Ovary (tissue), 9 donors: Measurements from ENCODE around the gene DNMT3A. TPM values are rescaled to one million over a fixed set of nuclear protein-coding genes. Genes with fewer than 3 reads are reported as not detected.

Source experiments
- DNase-seq, 5 donors: peaks; one replicate each; pipeline ENCODE4 v3.0.0-alpha.2; 2019 to 2020
- H3K27ac ChIP-seq, 2 donors: fragments of 200-600 bp; one replicate each; pipeline versions ENCODE4 v1.5.1 to v1.8.0; 2019 to 2022
- H3K27me3 ChIP-seq: fragments of 200-600 bp; one replicate; pipeline ENCODE4 v1.8.0; 2022
- H3K36me3 ChIP-seq: fragments of 200-600 bp; sonication (generic); one replicate; pipeline ENCODE4 v1.5.1; 2019
- H3K4me1 ChIP-seq: one replicate; pipeline ENCODE4 v1.8.1; 2013; ENCODE audit warnings: mild to moderate bottlenecking, moderate library complexity; ENCODE audit not compliant: insufficient read depth
- H3K4me3 ChIP-seq: fragments of 200-600 bp; sonication (generic); one replicate; pipeline ENCODE4 v1.5.1; 2017
- H3K9me3 ChIP-seq, 2 donors: fragments of 200-600 bp in 1 of 2; sonication (generic) in 1 of 2; one replicate each; pipeline versions ENCODE4 v1.5.1 to v1.8.1; 2013 to 2019; ENCODE audit warnings: mild to moderate bottlenecking in 1 of 2, moderate library complexity in 1 of 2
- EP300 ChIP-seq: sonication (generic); formaldehyde crosslinking; IDR thresholded peaks from one replicate; pipeline ENCODE4 v1.6.1; 2017; ENCODE audit warnings: antibody characterized with exemption
- POLR2A ChIP-seq: fragments of 450-650 bp; IDR thresholded peaks from one replicate; pipeline ENCODE4 v1.6.1; 2017; ENCODE audit warnings: antibody characterized with exemption, mild to moderate bottlenecking, moderate library complexity
- WGBS, 3 donors: extraction: QIAGEN DNeasy Blood & Tissue Kit in 1 of 3; methylation state at CpG; one replicate each; pipeline versions ENCODE4 v1.1.5 to v1.1.7; 2013 to 2017; 5-methylcytosine and 5-hydroxymethylcytosine counted together
- intact Hi-C, 4 donors: fragments of 100-400 bp; cut with DNase I; formaldehyde crosslinking; loops; one replicate each; pipeline versions ENCODE4 v1.11.0 to v1.15.1; 2022 to 2023
- polyA plus RNA-seq, 2 donors: library from polyadenylated mRNA; stranded (reverse); fragments of 200-250 nt in 1 of 2; fragments of 350-450 nt in 1 of 2; fragmentation: Illumina TruSeq in 1 of 2; extraction: RNeasy Lipid Tissue Mini Kit (QIAGEN cat#74804) in 1 of 2; gene quantifications; one replicate each; pipeline ENCODE4 v1.2.3, GENCODE V29; 2013 to 2014
- total RNA-seq, 7 donors: library from RNA; depleted of rRNA in 2 of 7; stranded (reverse); fragments of >200 nt in 2 of 7; fragmentation: NEBNext Ultra II Directional in 3 of 7; extraction: Animal tissue kit (Norgen Biotek cat#: 25700) in 3 of 7; gene quantifications; one replicate each; pipeline versions ENCODE4 v1.1.0 to v1.2.4, GENCODE V29; 2016 to 2023
- TF ChIP-seq, protein P1 (sequence below), 3 donors: fragments of 450-650 bp in 2 of 3; fragments of 200-600 bp in 1 of 3; IDR thresholded peaks; one replicate each; pipeline versions ENCODE4 v1.5.1 to v1.8.0; 2016 to 2022; ENCODE audit warnings: antibody characterized with exemption in 3 of 3, mild to moderate bottlenecking in 1 of 3
- donor health status: DM: no; HTN: no; CAD: no; lungs with moderate emphysema.
- donor health status: DM: no; HTN: no; CAD: no.
- donor health status: Bipolar disorder and iron deficiency.
- donor health status: DM: yes; HTN: yes; CAD: no.
- donor health status: DM: no; HTN: no; CAD: no.
- donor health status: DM: yes; HTN: yes; CAD: no.

DNMT3A gene
- total and polyA plus RNA-seq, 9 donors, result 11.3 to 72.7 (median 46.7) TPM

DNA sequence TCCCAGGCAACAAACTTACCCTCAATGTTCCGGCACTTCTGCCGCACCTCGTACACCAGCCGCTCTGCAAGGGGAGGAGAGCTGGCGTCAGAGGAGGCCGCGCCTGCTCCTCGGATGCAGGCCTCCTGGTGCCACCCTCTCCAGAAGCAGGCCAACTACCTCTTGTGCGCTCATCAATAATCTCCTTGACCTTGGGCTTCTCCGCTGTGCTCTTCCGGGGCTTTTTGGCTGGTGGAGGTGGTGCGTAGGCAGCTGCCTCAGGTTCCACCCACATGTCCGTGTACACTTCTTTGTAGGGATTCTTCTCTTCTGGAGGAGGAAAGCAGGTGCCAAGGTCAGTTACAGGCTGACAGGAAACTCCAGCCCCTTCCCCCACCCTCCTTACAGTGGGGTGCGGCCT, 95.7 kb downstream of the DNMT3A start:
- TF ChIP-seq EP300 (no peak), POLR2A (no peak)
- TF ChIP-seq, protein P1, sequence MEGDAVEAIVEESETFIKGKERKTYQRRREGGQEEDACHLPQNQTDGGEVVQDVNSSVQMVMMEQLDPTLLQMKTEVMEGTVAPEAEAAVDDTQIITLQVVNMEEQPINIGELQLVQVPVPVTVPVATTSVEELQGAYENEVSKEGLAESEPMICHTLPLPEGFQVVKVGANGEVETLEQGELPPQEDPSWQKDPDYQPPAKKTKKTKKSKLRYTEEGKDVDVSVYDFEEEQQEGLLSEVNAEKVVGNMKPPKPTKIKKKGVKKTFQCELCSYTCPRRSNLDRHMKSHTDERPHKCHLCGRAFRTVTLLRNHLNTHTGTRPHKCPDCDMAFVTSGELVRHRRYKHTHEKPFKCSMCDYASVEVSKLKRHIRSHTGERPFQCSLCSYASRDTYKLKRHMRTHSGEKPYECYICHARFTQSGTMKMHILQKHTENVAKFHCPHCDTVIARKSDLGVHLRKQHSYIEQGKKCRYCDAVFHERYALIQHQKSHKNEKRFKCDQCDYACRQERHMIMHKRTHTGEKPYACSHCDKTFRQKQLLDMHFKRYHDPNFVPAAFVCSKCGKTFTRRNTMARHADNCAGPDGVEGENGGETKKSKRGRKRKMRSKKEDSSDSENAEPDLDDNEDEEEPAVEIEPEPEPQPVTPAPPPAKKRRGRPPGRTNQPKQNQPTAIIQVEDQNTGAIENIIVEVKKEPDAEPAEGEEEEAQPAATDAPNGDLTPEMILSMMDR (IDR thresholded peaks at IDR 0.05), result no peak
- 62 to 76% (median 62%) methylated on average over 14 of the region's 14 CpGs for WGBS, 3 donors

DNA sequence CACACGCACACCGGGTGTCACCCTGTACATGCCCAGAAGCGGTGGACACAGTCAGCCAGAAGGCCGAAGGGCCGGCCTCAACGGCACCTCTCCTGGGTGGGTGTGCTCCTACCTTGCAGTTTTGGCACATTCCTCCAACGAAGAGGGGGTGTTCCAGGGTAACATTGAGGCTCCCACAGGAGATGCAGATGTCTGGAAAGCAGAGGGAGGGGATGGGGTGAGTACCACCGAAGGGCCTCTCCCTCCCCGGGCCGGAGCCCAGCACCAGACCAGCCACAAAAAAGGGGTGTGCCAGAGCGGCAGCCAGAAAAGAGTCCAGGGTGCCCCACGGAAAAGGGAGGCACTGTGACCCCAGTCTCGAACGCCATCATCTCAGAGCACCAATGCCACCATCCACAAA, 96.6 kb downstream of the DNMT3A start:
- Histone ChIP-seq H3K9me3 (no peaks in the 10 kb centered on the region), H3K36me3 (no peaks in the 10 kb centered on the region), H3K27ac (no peak overlapping the region), H3K4me1 (peaks cover 4% of the 10 kb centered on the region), H3K4me3 (no peak overlapping the region), H3K27me3 (no peaks in the 10 kb centered on the region)
- TF ChIP-seq POLR2A, result no peak
- TF ChIP-seq EP300, result no peak
- TF ChIP-seq, protein P1 (IDR thresholded peaks at IDR 0.05), result no peak
- intact Hi-C loops, result no loop called here
- DNase-seq, result no peak
- WGBS, 3 donors, result 83 to 89% (median 88%) methylated on average over 14 of the region's 14 CpGs

More for the DNA sequence above, 95.7 kb downstream of the DNMT3A start:
- DNase-seq, result no peak
- Histone ChIP-seq H3K36me3 (no peaks in the 10 kb centered on the region), H3K4me1 (peaks cover 8% of the 10 kb centered on the region), H3K27ac (no peak overlapping the region), H3K4me3 (no peak overlapping the region), H3K27me3 (no peaks in the 10 kb centered on the region), H3K9me3 (no peaks in the 10 kb centered on the region)
- intact Hi-C loops, result no loop called here

DNA sequence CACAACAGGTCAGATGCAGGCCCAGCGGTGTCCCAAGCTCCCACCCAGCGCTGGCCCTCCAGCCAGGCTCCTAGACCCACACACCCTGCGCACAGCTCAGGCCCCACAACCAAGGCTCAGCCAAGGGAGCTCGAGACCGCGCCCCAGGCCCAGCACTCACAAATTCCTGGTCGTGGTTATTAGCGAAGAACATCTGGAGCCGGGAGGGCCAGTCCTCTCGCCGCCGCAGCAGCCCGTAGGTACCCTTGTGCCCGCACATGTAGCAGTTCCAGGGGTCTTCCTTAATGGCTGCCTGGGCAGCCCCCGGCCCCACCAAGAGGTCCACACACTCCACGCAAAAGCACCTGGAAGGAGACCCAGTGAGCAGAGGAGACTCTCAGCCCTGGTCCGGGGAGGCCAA, 97.7 kb downstream of the DNMT3A start:
- peaks cover 4% of the 10 kb centered on the region for H3K4me1 ChIP-seq
- TF ChIP-seq, protein P1 (IDR thresholded peaks at IDR 0.05), result no peak
- no peaks in the 10 kb centered on the region for H3K27me3 ChIP-seq
- no peak for DNase-seq
- H3K36me3 ChIP-seq, result no peaks in the 10 kb centered on the region
- H3K27ac ChIP-seq, result no peak overlapping the region
- H3K4me3 ChIP-seq, result no peak overlapping the region
- WGBS, 3 donors, result 88 to 91% (median 90%) methylated on average over 4 to 17 of the region's 17 CpGs
- intact Hi-C loops, result no loop called here
- H3K9me3 ChIP-seq, result no peaks in the 10 kb centered on the region

DNA sequence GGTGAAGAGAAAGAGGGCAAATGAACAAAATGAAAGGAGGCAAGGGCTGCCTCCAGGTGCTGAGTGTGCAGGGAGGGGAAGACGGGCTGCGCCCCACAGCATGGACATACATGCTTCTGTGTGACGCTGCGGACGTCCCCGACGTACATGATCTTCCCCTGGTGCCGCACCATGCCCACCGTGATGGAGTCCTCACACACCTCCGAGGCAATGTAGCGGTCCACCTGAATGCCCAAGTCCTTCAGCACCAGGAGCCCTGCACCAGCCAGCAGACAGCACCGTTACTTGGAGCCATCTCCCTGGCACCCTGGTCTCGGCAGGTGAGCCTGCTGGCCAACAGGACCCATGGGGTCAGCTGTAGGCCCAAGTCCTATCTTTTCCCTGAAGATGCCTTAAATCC, 100.3 kb downstream of the DNMT3A start:
- Histone ChIP-seq H3K4me1 (no peaks in the 10 kb centered on the region), H3K27ac (no peak overlapping the region), H3K36me3 (no peaks in the 10 kb centered on the region), H3K4me3 (no peak overlapping the region), H3K9me3 (no peaks in the 10 kb centered on the region), H3K27me3 (no peaks in the 10 kb centered on the region)
- WGBS, 3 donors, result 93 to 99% (median 94%) methylated on average over 12 to 13 of the region's 13 CpGs
- intact Hi-C loops, result no loop called here
- TF ChIP-seq, protein P1 (IDR thresholded peaks at IDR 0.05), result no peak
- TF ChIP-seq POLR2A (no peak), EP300 (no peak)
- no peak for DNase-seq

DNA sequence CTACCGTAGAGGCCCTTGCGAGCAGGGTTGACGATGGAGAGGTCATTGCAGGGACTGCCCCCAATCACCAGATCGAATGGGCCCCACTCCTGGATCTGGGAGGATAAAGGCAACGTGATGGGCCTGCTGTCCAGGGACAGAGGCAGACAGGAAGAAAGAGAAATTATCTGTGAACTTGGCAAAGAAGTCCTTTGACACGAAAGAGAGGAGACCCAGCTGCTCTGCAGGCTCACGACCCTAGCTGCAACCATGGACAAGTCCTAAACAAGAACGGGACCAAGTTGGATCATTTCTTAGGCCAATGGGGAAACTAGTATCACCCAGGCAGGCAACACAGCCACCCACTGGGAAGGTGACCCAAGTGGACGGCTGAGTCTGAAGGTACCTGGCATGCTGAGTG, 101.1 kb downstream of the DNMT3A start:
- Histone ChIP-seq H3K4me1 (no peaks in the 10 kb centered on the region), H3K9me3 (no peaks in the 10 kb centered on the region), H3K27ac (no peak overlapping the region), H3K27me3 (no peaks in the 10 kb centered on the region), H3K4me3 (no peak overlapping the region), H3K36me3 (no peaks in the 10 kb centered on the region)
- WGBS, 3 donors, result 35 to 49% (median 45%) methylated on average over 9 of the region's 9 CpGs
- no peak for DNase-seq
- intact Hi-C loops, result no loop called here
- TF ChIP-seq, protein P1 (IDR thresholded peaks at IDR 0.05), result no peak
- no peak for TF ChIP-seq EP300
- TF ChIP-seq POLR2A, result no peak
